Tibial nerve (tissue), 4 donors: ENCODE results near the gene PAPSS2.

ENCODE experiments used
- EP300 ChIP-seq, 2 donors: sonication (generic); formaldehyde crosslinking; IDR thresholded peaks; one replicate each; pipeline ENCODE4 v1.6.1; 2017; ENCODE audit warnings: antibody characterized with exemption in 2 of 2, mild to moderate bottlenecking in 1 of 2
- POLR2A ChIP-seq, 2 donors: fragments of 450-650 bp; IDR thresholded peaks; one replicate each; pipeline ENCODE4 v1.6.1; 2017; ENCODE audit warnings: antibody characterized with exemption in 2 of 2, mild to moderate bottlenecking in 2 of 2, moderate library complexity in 2 of 2
- TF ChIP-seq, protein P1 (sequence below), 5 experiments: fragments of 200-600 bp in 3 of 5; fragments of 450-650 bp in 2 of 5; sonication (generic) in 3 of 5; IDR thresholded peaks; one replicate each; pipeline ENCODE4 v1.5.1; 2016 to 2019; ENCODE audit warnings: antibody characterized with exemption in 5 of 5, mild to moderate bottlenecking in 3 of 5, moderate library complexity in 2 of 5

DNA sequence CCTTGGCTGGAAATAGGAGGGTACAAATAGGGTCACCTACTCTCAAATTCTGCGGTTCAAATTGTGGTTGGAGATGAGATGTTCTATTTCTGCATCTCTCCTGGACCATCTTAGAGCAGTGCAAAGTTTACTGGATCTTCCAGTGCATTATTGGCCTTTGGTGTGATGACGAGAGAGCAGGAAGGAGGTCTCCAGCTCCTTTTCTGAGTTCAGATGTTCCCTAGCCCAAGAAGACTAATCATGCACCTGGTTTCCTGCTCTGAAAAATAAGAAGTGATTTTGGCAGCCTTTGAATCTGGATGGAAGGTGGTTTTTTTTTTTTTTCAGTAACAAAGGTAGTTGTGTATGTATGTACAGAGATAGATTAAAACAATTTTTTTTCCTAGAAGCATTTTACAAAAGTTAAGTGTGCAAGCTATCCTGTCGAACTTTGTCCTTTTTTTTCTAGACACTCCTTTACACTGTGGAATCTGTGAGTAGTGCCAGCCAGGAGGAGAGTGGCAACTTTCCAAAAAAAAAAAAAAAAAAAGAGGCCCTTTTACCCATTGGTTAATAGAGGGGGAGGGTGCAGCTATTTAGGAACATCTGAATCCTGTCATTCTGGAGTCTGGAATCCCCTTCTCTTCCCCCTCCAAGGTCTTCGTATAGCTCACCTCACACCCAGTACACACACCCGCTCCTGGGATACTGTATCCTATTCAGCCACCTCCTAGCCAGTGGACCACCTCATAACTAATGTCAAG lies 26.3 kb downstream of the PAPSS2 start:
- TF ChIP-seq, protein P1, sequence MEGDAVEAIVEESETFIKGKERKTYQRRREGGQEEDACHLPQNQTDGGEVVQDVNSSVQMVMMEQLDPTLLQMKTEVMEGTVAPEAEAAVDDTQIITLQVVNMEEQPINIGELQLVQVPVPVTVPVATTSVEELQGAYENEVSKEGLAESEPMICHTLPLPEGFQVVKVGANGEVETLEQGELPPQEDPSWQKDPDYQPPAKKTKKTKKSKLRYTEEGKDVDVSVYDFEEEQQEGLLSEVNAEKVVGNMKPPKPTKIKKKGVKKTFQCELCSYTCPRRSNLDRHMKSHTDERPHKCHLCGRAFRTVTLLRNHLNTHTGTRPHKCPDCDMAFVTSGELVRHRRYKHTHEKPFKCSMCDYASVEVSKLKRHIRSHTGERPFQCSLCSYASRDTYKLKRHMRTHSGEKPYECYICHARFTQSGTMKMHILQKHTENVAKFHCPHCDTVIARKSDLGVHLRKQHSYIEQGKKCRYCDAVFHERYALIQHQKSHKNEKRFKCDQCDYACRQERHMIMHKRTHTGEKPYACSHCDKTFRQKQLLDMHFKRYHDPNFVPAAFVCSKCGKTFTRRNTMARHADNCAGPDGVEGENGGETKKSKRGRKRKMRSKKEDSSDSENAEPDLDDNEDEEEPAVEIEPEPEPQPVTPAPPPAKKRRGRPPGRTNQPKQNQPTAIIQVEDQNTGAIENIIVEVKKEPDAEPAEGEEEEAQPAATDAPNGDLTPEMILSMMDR (IDR thresholded peaks at IDR 0.05), result no peak
- TF ChIP-seq POLR2A (IDR thresholded peaks at IDR 0.05) (no peak), EP300 (IDR thresholded peaks at IDR 0.05) (no peak)
